ENCODE measurements around the gene NCK2. TPM values are rescaled to one million over a fixed set of nuclear protein-coding genes. Genes with fewer than 3 reads are reported as not detected.

The NCK2 gene
- total and polyA plus RNA-seq, 4 donors, result 19.3 to 54.4 (median 33.9) TPM

GRCh38 chr2:105890111-105890510, 145.4 kb downstream of the NCK2 start:
- H3K27me3 ChIP-seq (ENCODE audit: control insufficient read depth in 3 of 3, insufficient read depth in 3 of 3, low read length in 2 of 3), result no peaks in the 10 kb centered on the region
- no peak overlapping the region for H3K4me3 ChIP-seq
- peaks cover 4 to 18% (median 12%) of the 10 kb centered on the region in 4 donors for H3K36me3 ChIP-seq (ENCODE audit: control insufficient read depth in 4 of 4, insufficient read depth in 4 of 4, low read length in 4 of 4)
- H3K4me1 ChIP-seq (ENCODE audit: control insufficient read depth in 5 of 5, insufficient read depth in 5 of 5, low read length in 5 of 5), result peaks cover 0 to 33% (median 9%) of the 10 kb centered on the region in 5 donors
- no peak overlapping the region for H3K27ac ChIP-seq (ENCODE audit: low read depth in 1 of 2, low read length in 1 of 2)
- peaks cover 0 to 4% (median 0%) of the 10 kb centered on the region in 4 donors for H3K9me3 ChIP-seq (ENCODE audit: control insufficient read depth in 4 of 4, insufficient read depth in 3 of 4, low read length in 3 of 4)
- ATAC-seq (ENCODE audit: insufficient read depth, low FRiP score) (no peak), DNase-seq (no peak)
- 97 to 98% methylated on average over 2 of the region's 2 CpGs for WGBS, 2 donors
- H3K9ac ChIP-seq (ENCODE audit: insufficient read depth in 1 of 2, low read length in 2 of 2), result no peak overlapping the region
- TF ChIP-seq CTCF (IDR thresholded peaks at IDR 0.05; ENCODE audit: control extremely low read depth, extremely low read depth), result no peak

GRCh38 chr2:105890856-105891255, 146.1 kb downstream of the NCK2 start:
- H3K9me3 ChIP-seq (ENCODE audit: control insufficient read depth in 4 of 4, insufficient read depth in 3 of 4, low read length in 3 of 4), result peaks cover 0 to 4% (median 2%) of the 10 kb centered on the region in 4 donors
- H3K27ac ChIP-seq (ENCODE audit: low read depth in 1 of 2, low read length in 1 of 2), result no peak overlapping the region
- ATAC-seq (ENCODE audit: insufficient read depth, low FRiP score) (no peak), DNase-seq (peak in 1 of 3 donors; percentile 6)
- peaks cover 4 to 20% (median 14%) of the 10 kb centered on the region in 4 donors for H3K36me3 ChIP-seq (ENCODE audit: control insufficient read depth in 4 of 4, insufficient read depth in 4 of 4, low read length in 4 of 4)
- no peak overlapping the region for H3K9ac ChIP-seq (ENCODE audit: insufficient read depth in 1 of 2, low read length in 2 of 2)
- no peak for TF ChIP-seq CTCF (IDR thresholded peaks at IDR 0.05; ENCODE audit: control extremely low read depth, extremely low read depth)
- no peak overlapping the region for H3K4me3 ChIP-seq
- 90 to 95% methylated on average over 10 of the region's 10 CpGs for WGBS, 2 donors
- H3K4me1 ChIP-seq (ENCODE audit: control insufficient read depth in 5 of 5, insufficient read depth in 5 of 5, low read length in 5 of 5), result peaks cover 0 to 28% (median 9%) of the 10 kb centered on the region in 5 donors
- no peaks in the 10 kb centered on the region for H3K27me3 ChIP-seq (ENCODE audit: control insufficient read depth in 3 of 3, insufficient read depth in 3 of 3, low read length in 2 of 3)

- 93 to 95% methylated on average over 51 of the region's 51 CpGs for WGBS, 2 donors
- Histone ChIP-seq H3K4me1 (ENCODE audit: control insufficient read depth in 5 of 5, insufficient read depth in 5 of 5, low read length in 5 of 5) (peaks cover 0 to 10% (median 4%) of the 10 kb centered on the region in 5 donors), H3K36me3 (ENCODE audit: control insufficient read depth in 4 of 4, insufficient read depth in 4 of 4, low read length in 4 of 4) (peaks cover 4 to 20% (median 14%) of the 10 kb centered on the region in 4 donors), H3K27me3 (ENCODE audit: control insufficient read depth in 3 of 3, insufficient read depth in 3 of 3, low read length in 2 of 3) (no peaks in the 10 kb centered on the region), H3K9me3 (ENCODE audit: control insufficient read depth in 4 of 4, insufficient read depth in 3 of 4, low read length in 3 of 4) (peaks cover 0 to 12% (median 2%) of the 10 kb centered on the region in 4 donors), H3K9ac (ENCODE audit: insufficient read depth in 1 of 2, low read length in 2 of 2) (no peak overlapping the region), H3K27ac (ENCODE audit: low read depth in 1 of 2, low read length in 1 of 2) (no peak overlapping the region), H3K4me3 (no peak overlapping the region)
- DNase-seq (no peak), ATAC-seq (ENCODE audit: insufficient read depth, low FRiP score) (no peak)
- TF ChIP-seq CTCF (IDR thresholded peaks at IDR 0.05; ENCODE audit: control extremely low read depth, extremely low read depth), result no peak
These were observed 148.6 kb downstream of the NCK2 start for GRCh38 chr2:105893011-105893995.
